Lung (tissue), 13 donors: ENCODE measurements around the gene ALPK3. TPM values are rescaled to one million over a fixed set of nuclear protein-coding genes. Genes with fewer than 3 reads are reported as not detected.

Source experiments
- ATAC-seq: fragments of 200-7000 bp; cut with Tn5 transposase; one replicate; pipeline ENCODE4 v1.9.1; 2020; ENCODE audit warnings: moderate number of reproducible peaks; ENCODE audit not compliant: insufficient read depth, low FRiP score
- DNase-seq, 3 donors: peaks; one replicate each; pipeline ENCODE4 v3.0.0-alpha.2; 2013 to 2017
- H3K27ac ChIP-seq, 2 donors: one replicate each; pipeline ENCODE4 v1.5.1; 2013; ENCODE audit warnings: mild to moderate bottlenecking in 2 of 2, moderate library complexity in 2 of 2, control low read depth in 1 of 2, inconsistent platforms in 1 of 2, low read depth in 1 of 2, low read length in 1 of 2
- H3K27me3 ChIP-seq, 3 donors: one replicate each; pipeline ENCODE4 v1.5.1; 2013; ENCODE audit warnings: low read length in 2 of 3; ENCODE audit not compliant: control insufficient read depth in 3 of 3, insufficient read depth in 3 of 3
- H3K36me3 ChIP-seq, 4 donors: one replicate each; pipeline ENCODE4 v1.5.1; 2013; ENCODE audit warnings: low read length in 4 of 4, mild to moderate bottlenecking in 1 of 4, moderate library complexity in 1 of 4; ENCODE audit not compliant: control insufficient read depth in 4 of 4, insufficient read depth in 4 of 4
- H3K4me1 ChIP-seq, 5 donors: one replicate each; pipeline ENCODE4 v1.5.1; 2013; ENCODE audit warnings: low read length in 5 of 5, mild to moderate bottlenecking in 2 of 5, moderate library complexity in 1 of 5; ENCODE audit not compliant: control insufficient read depth in 5 of 5, insufficient read depth in 5 of 5
- H3K4me3 ChIP-seq: one replicate; pipeline ENCODE4 v1.5.1; 2013; ENCODE audit warnings: mild to moderate bottlenecking, control low read depth, moderate library complexity
- H3K9ac ChIP-seq, 2 donors: one replicate each; pipeline ENCODE4 v1.5.1; 2013; ENCODE audit warnings: low read length in 2 of 2, control low read depth in 1 of 2; ENCODE audit not compliant: insufficient read depth in 1 of 2
- H3K9me3 ChIP-seq, 4 donors: one replicate each; pipeline ENCODE4 v1.5.1; 2013; ENCODE audit warnings: low read length in 3 of 4, mild to moderate bottlenecking in 1 of 4, moderate library complexity in 1 of 4; ENCODE audit not compliant: control insufficient read depth in 4 of 4, insufficient read depth in 3 of 4
- WGBS, 2 donors: extraction: QIAGEN DNeasy Blood & Tissue Kit; methylation state at CpG; one replicate each; pipeline ENCODE4 v1.1.7; 2013; 5-methylcytosine and 5-hydroxymethylcytosine counted together
- polyA plus RNA-seq, 2 donors: library from polyadenylated mRNA; stranded (reverse); fragments of 200-250 nt; gene quantifications; one replicate each; pipeline ENCODE4 v1.2.1, GENCODE V29; 2013
- small RNA-seq: library from RNA; depleted of rRNA; stranded (forward); fragments of <200 nt; gene quantifications from one replicate; pipeline ENCODE3, GENCODE V24; 2014; ENCODE audit warnings: low replicate concordance
- total RNA-seq, 2 donors: library from RNA; depleted of rRNA in 1 of 2; stranded (reverse); fragments of >200 nt in 1 of 2; gene quantifications; one replicate each; pipeline ENCODE4 v1.2.1, GENCODE V29; 2014 to 2021
- TF ChIP-seq, protein P1 (sequence below): IDR thresholded peaks from 2 replicates; pipeline ENCODE4 v1.5.1; 2012; ENCODE audit warnings: mild to moderate bottlenecking; ENCODE audit errors: control extremely low read depth, extremely low read depth
- donor health status: control.
- donor health status: control.
- donor health status: Bipolar disorder and iron deficiency.
- donor health status: healthy.
- donor health status: DM: yes; HTN: yes; CAD: no.

The ALPK3 gene
- total and polyA plus RNA-seq, 4 donors: 3.1 to 12.2 (median 6.2) TPM

DNA sequence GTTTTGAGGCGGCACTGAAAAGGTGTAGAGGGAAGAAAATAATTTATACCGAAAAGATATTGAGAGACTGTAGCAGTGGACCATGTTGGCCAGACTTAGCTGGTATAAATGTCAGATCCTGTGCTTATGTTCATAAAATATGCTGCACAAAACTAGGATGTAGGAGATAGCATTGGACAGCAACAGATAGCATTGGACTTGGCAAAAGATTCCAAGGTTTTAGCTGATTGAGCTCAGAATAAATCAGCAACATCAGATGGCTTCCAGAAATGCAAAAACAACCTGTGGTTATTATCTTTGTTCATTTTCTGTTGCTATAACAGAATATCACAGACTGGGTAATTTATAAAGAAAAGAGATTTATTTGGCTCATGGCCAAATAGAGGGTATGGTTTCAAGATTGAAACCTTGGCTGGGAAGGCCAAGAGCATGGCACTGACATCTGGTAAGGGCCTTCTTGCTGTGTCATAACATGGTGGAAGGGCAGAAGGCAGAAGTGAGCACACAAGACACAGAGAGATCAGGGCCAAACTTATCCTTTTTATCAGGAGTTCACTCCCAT lies 102.0 kb downstream of the ALPK3 start:
- H3K9me3 ChIP-seq: no peaks in the 10 kb centered on the region
- H3K4me1 ChIP-seq: peaks cover 0 to 6% (median 0%) of the 10 kb centered on the region in 5 donors
- H3K27ac ChIP-seq: no peak overlapping the region
- H3K36me3 ChIP-seq: no peaks in the 10 kb centered on the region
- DNase-seq (no peak), ATAC-seq (no peak)
- TF ChIP-seq, protein P1, sequence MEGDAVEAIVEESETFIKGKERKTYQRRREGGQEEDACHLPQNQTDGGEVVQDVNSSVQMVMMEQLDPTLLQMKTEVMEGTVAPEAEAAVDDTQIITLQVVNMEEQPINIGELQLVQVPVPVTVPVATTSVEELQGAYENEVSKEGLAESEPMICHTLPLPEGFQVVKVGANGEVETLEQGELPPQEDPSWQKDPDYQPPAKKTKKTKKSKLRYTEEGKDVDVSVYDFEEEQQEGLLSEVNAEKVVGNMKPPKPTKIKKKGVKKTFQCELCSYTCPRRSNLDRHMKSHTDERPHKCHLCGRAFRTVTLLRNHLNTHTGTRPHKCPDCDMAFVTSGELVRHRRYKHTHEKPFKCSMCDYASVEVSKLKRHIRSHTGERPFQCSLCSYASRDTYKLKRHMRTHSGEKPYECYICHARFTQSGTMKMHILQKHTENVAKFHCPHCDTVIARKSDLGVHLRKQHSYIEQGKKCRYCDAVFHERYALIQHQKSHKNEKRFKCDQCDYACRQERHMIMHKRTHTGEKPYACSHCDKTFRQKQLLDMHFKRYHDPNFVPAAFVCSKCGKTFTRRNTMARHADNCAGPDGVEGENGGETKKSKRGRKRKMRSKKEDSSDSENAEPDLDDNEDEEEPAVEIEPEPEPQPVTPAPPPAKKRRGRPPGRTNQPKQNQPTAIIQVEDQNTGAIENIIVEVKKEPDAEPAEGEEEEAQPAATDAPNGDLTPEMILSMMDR: no peak
- H3K4me3 ChIP-seq: no peak overlapping the region
- WGBS, 2 donors: 96 to 97% methylated on average over 2 of the region's 2 CpGs
- H3K9ac ChIP-seq: no peak overlapping the region
- no peaks in the 10 kb centered on the region for H3K27me3 ChIP-seq

DNA sequence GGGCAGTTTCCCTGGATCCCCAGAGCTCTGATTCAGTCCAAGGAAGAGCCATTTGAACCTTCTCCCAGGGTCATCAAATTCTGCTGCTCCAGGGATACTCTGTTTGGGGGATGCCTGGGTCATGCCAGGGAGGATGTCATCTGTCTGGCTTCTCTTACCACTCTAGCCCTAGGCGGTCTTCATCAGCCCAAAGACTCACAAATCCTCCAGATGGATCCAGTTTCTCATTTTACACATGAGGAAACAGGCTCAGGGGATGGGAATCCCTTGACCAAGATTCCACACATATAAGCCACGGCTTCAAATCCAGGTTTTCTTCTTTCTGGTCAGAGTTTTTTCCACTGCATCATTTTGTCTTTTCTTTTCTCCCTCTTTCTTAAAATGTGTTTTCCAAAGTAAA lies 104.0 kb downstream of the ALPK3 start:
- Histone ChIP-seq H3K36me3 (no peaks in the 10 kb centered on the region), H3K27me3 (no peaks in the 10 kb centered on the region), H3K9ac (no peak overlapping the region), H3K4me1 (peaks cover 0 to 5% (median 0%) of the 10 kb centered on the region in 5 donors), H3K4me3 (no peak overlapping the region), H3K27ac (no peak overlapping the region), H3K9me3 (no peaks in the 10 kb centered on the region)
- TF ChIP-seq, protein P1: no peak
- no peak for ATAC-seq
- no peak for DNase-seq
- 83 to 96% methylated on average over 2 of the region's 2 CpGs for WGBS, 2 donors

DNA sequence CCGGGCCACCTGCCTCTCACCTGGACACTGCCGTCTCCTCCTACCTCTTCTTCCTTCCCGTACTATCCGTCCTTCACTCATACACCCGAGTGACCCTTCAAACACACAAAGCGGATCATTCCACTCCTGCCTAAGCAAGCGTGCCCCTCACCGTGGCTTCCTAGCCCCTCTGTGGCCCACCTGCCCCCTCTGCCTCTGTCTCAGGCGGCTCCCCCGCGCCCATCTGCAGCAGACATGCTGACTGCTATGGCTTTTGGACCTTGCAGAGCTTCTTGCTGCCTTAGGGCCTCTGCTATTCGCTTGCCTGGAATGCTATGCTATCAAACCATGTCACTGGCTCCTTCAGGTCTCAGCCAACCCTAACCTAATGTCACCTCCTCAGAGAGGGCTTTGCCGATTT lies 105.4 kb downstream of the ALPK3 start:
- Histone ChIP-seq H3K9me3 (no peaks in the 10 kb centered on the region), H3K36me3 (no peaks in the 10 kb centered on the region), H3K9ac (no peak overlapping the region), H3K4me3 (no peak overlapping the region), H3K27me3 (no peaks in the 10 kb centered on the region), H3K27ac (peak overlapping the region in 1 of 2 donors; percentile 20), H3K4me1 (peaks cover 0 to 5% (median 0%) of the 10 kb centered on the region in 5 donors)
- ATAC-seq (no peak), DNase-seq (no peak)
- TF ChIP-seq, protein P1: no peak
- WGBS, 2 donors: 94 to 95% methylated on average over 13 of the region's 13 CpGs

Small RNAs within 50 kb of the gene (small RNA-seq; reads per million reads assigned to genes)
- not detected for gene RF00402

Other genes with a start within 250 kb of the ALPK3 start
- gene ZSCAN2, start 216.3 kb upstream of the ALPK3 start, total RNA-seq: 10 to 100 TPM in 1 of 2 donors, 1 to 10 TPM in 1; 5.0 to 12.8 TPM
- gene ZSCAN2, start 216.3 kb upstream of the ALPK3 start, polyA plus RNA-seq: 1 to 10 TPM; 2.5 to 3.7 TPM
- gene WDR73, start 163.1 kb upstream of the ALPK3 start, total RNA-seq: 10 to 100 TPM; 33.3 to 35.6 TPM
- 10 to 100 TPM; 18.2 to 19.7 TPM for gene WDR73, start 163.1 kb upstream of the ALPK3 start, polyA plus RNA-seq
- gene NMB, start 159.2 kb upstream of the ALPK3 start, total RNA-seq: 1 to 10 TPM; 2.6 to 9.3 TPM
- 1 to 10 TPM; 4.7 to 6.4 TPM for gene NMB, start 159.2 kb upstream of the ALPK3 start, polyA plus RNA-seq
- gene SEC11A, start 101.2 kb upstream of the ALPK3 start, total RNA-seq: 100 to 1,000 TPM; 119 to 139 TPM
- 100 to 1,000 TPM; 146 to 170 TPM for gene SEC11A, start 101.2 kb upstream of the ALPK3 start, polyA plus RNA-seq
- gene ZNF592, start 68.8 kb upstream of the ALPK3 start, total RNA-seq: 10 to 100 TPM; 20.1 to 29.6 TPM
- 10 to 100 TPM in 1 of 2 donors, 1 to 10 TPM in 1; 8.8 to 12.3 TPM for gene ZNF592, start 68.8 kb upstream of the ALPK3 start, polyA plus RNA-seq
- under 1 TPM in 1 of 2 donors, not detected in 1; 0.06 TPM for gene SLC28A1, start 67.3 kb downstream of the ALPK3 start, total RNA-seq
- gene SLC28A1, start 67.3 kb downstream of the ALPK3 start, polyA plus RNA-seq: not detected
- 10 to 100 TPM; 39.0 to 87.7 TPM for gene PDE8A, start 164.5 kb downstream of the ALPK3 start, total RNA-seq
- gene PDE8A, start 164.5 kb downstream of the ALPK3 start, polyA plus RNA-seq: 10 to 100 TPM; 13.7 to 28.0 TPM